ENCODE measurements around the gene REX1BD. TPM values are rescaled to one million over a fixed set of nuclear protein-coding genes. Genes with fewer than 3 reads are reported as not detected.
"Not testable (repeated sequence)": the region's sequence is repeated elsewhere in the genome, so short reads cannot be mapped to it uniquely, and the experiment has no call there.

REX1BD gene
- total RNA-seq, 1 donor from 2014 or later, result 58.9 TPM

DNA sequence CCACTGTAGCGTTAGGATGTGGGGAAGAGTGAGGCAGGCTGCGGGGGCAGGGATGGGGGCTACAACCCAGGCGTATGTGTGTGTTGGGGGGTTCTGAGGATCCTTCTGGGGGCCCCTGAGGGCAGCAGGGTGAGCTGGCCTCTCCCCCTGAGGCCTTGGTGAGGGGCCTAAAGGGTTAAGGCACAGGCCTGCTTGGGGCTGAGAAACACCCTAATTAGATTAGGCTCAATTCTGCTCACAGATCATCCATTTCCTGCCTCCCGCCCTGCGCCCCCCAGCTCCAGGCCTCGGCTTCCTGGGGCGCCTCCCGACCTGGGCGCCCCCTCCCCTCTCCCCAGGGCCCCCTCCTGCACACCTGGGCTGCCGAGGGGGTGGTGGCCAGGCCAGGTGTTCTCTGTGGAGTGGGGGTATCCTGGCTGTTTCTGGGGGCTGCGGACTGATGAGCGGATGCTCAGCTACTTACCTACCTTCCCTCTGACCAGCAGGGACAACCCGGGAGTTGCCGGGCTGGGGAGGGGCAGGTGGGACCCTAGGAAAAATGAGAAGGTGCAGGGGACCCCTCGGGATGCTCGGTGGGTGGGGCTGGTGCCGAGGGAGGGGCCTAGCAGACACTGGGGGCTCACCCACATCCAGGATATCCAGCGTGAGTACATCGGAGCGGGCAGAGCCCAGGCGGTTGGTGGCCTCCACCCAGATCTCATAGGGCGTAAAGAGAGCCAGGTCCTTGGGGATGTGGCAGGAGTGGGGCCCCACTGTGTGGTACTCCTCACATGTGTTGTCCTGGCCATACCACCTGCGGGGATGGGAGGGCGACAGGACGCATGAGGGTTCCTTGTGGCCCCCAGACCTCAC lies 9.4 kb downstream of the REX1BD start:
- no peak for DNase-seq (ENCODE audit: low spot score)
- intact Hi-C loops (cut with DNase I), result no loop called here

DNA sequence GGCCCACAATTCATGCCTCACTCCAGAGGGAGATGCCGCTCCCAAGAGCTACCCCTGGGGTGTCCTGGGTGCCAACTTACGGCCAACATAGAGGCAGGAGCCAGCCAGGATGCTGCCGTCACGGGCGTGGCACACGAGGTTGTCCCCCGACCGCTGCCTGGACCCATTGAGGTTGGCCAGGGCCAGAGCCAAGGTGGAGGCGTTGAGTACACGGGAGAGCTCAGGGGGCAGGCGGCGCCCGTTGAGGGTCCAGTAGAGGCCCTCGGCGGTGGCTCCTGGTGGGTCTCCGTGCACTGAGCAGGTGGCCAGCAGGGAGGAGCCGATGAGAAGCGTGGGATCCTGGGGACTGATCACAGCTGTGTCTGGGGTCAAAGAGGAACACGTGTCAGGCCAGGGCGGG lies 10.9 kb downstream of the REX1BD start:
- no peak for DNase-seq (ENCODE audit: low spot score)

DNA sequence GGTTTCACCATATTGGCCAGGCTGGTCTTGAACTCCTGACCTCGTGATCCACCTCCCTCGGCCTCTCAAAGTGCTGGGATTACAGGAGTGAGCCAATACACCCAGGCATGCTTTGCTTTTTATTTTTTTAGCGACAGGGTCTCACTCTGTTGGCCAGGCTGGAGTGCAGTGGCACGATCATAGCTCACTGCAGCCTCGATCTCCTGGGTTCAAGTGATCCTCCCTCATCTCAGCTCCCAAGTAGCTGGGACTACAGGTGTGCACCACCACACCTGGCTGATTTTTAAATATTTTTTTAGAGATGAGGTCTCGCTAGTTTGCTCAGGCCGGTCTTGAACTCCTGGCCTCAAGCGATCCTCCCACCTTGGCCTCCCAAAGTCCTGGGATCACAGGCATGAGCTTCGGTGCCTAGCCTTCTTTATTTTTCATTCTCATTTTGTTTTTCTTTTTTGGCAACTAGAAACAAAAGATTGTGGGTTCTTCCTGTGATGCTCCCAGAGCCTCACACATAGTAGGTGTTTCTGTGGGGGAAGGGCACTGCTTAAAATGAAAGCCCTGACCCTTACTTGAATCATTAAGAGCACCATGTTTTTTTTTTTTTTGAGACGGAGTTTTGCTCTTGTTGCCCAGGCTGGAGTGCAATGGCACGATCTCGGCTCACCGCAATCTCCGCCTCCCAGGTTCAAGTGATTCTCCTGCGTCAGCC lies 12.2 kb downstream of the REX1BD start:
- intact Hi-C loops (cut with DNase I); DNase-seq (ENCODE audit: low spot score): not testable (repeated sequence)

More for the DNA sequence above, 10.9 kb downstream of the REX1BD start:
- intact Hi-C loops (cut with DNase I), result no loop called here

DNA sequence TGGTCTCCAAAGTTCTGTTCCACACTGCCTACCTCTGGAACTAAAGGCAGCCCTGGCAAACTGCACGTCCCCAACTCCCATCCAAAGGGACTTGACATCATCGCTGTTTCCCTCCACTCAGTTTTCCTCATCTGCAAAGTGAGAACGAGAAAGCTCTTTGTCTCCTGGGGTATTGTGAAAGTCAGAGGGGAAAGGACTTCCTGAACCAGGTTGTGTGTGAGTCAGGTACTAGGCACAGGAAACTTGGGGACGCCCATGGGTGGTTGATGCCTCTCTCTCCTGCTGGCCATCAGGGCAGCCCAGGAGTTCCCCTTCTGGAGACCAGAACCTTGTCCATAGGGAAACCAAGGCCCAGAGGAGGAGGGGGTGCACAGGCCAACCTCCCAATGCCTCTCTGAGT lies 13.3 kb downstream of the REX1BD start:
- intact Hi-C loops (cut with DNase I), result no loop called here
- no peak for DNase-seq (ENCODE audit: low spot score)

DNA sequence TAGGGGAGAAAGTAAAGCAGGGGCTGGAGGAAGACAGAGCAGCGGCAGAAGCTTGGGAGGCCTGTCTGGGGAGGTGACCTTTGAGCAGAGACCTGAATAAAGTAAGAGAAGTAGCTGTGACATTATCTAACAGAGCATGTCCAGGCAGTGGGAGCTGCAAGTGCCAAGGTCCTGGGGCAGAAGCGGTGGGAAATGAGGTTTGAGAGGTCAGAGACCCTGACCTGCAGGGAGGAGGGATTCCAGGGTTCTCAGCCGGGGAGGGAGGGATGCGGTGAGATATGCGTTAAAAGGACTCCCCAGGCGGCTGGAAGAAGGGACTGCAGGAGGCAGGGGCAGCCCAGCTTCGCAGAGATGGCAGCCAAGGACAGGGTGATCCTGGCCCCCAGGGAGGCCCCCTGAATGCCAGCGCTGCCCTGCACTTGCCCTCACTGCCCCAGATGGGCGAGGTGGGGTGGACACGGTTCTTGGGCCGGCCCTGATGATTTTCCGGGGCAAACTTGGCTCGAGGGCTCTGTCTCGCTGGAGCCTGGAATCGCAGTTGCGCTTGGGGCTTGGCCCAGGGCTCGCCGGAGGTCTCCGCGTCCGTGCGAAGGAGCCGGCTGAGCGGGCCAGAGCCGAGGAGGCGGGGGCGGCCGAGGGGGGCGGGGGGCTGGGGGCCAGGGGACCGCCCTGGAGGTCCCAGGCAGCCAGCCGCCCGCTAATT lies 14.8 kb downstream of the REX1BD start:
- DNase-seq (ENCODE audit: low spot score), result no peak
- intact Hi-C loops (cut with DNase I), result no loop called here

DNA sequence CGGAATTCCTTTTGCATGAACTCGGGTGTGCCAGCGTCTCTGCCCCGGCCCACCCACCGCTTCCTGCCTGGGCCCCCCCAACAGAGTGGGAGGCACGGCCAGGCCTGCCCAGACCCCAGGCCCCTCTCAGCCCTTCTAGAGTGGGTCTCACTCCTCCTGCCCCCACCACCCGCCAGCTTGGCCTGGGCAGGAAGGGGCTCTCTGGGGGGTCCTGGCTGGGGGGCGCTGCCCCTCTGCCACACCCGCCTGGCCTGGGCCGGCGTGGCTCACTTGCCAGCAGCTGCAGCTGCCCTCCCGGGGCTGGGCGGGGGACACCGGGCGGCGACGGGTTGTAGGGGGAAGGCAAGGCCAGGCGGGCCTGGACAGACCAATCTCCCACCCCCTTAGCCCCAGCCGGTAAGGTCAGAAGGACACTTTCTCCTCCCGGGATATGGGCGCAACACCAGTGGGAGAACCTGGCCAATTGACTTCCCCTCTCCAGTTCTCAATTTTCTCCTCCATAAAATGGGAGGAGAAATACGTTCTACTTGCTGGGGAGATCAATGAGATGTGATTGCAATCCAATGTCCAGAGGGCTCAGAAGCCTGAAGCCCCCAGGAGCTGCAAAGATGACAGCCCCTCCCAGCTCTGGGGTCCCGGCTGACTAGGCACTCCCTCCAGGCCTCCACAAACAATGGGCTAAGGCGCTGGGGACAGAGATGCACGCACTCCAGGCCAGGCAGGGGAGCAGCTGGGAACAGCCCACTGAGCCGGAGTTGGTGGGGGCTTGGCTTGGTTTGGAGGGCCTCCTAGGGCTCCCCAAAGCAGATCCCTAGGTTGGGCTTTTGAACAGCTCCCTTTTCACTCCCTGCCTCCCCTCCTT lies 15.6 kb downstream of the REX1BD start:
- DNase-seq (ENCODE audit: low spot score), result no peak
- intact Hi-C loops (cut with DNase I), result no loop called here

DNA sequence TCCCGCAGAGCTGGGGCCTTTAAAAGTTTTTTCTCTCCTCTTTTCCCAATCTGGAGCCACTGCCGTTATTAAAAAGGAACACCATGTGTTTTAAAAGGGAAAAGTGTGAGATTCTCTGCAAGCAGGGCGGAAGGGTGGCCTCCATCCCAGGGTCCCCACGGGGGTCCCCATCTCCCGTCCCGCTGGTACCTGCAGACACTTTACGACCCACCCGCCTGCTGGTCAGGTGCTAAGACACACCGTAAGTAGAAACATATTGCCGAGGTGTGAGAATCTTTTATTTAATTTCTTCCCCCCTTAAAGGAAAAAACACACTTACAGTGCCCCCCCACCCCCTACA lies 16.2 kb downstream of the REX1BD start:
- no peak for DNase-seq (ENCODE audit: low spot score)
- intact Hi-C loops (cut with DNase I), result no loop called here

DNA sequence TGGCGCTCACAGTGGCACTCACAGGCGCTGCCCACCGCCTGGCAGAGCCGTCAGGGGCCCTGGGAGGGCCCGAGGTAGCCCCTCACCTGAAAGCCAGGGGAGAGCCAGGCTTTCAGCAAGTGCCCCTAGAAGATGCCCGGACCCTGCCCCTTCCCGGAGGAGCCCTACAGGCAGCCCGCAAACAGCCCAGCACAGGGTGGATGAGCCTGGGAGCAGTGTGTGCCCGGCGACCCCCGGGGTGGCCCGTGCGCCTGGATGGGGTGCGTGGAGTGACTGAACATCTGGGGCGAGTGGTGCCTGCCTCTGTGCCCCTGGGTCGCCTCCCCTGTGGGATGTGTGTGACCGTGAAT lies 16.6 kb downstream of the REX1BD start:
- no peak for DNase-seq (ENCODE audit: low spot score)
- intact Hi-C loops (cut with DNase I), result no loop called here

DNA sequence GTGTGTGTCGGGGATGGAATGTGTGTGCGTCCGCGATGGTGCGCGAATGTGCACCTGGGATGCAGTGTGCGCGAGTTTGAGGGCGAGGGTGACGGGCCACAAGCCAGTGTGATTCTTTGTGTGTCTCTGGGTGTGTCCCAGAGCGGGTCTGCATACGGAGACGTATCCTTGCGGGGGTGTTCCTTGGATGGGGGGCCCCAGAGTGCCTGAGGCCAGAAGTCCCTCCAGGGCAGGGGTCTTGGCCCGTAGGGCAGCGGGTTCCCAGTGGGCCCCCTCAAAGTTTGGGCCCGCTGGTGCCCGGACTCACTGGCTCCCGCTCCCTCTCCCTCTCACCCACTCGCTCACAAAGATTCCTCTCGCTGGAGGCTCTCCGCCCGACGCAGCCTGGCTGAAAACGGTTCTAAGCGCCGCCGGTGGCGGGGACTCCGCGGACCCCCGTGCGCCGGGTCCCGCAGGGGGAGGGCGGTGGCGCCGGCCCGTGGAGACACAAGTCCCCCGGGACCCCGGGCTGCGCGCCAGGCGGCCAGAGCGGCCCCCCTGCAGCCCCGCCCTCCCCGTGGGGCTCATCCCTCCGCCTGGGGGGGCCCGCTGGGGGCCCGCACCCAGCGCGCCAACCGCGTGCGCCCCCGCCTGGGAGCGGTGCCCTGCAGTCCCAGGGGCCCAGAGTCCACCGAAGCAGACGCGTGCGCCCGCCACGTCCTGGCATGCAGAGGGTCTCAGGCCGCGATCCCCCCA lies 17.1 kb downstream of the REX1BD start:
- intact Hi-C loops (cut with DNase I), result no loop called here
- no peak for DNase-seq (ENCODE audit: low spot score)

DNA sequence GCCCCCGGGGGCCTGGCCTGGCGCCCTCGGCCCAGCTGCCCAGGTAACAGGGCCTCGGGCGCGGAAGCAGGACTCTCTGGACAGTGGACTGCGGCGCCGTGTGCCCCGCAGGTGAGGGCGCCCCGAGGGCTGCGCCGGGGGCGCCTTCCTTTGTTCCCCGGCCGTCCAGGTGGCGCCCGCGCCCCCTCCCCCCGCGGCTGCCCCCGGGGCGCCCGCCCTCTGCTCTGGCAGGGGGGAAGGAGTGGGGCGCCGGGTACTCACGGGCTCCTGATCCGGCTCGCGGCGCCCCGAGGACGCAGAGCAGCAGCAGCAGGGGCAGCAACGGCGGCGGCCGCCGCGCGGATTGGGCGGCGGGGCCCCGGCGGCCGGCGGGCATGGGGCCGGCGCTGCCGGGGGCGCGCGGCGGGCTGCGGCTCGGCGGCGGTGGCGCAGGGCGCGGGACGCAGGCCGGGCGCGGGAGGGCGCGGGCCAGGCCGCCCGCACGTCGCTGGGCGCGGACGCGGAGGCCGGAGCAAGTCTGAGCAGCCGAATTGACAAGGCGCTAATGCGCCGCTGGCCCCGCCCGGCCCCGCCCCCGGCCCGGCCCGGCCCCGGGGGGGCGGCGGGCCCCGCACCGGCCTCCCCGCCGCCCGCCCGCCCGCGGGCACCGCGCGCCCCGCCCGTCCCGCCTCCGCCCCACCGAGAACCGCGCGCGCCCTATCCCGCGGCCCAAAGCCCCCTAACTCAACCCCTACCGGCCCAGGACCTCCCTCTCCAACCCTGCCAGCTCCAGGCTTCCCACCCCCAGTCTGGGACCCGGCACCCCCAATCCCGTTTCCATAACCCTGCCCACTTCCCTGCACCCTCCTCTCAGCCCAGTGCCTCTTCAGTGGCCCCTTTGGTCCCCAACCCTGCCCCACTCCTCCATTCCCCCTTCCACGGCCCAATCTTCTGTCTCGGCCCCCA lies 18.0 kb downstream of the REX1BD start, which contains the start of gene CRLF1:
Gene CRLF1, minus strand, starts transcription at position 519 of the 945 bp plus-strand sequence. Its CDS starts 143 bp downstream, at position 376.
- intact Hi-C loops (cut with DNase I), result no loop called here
- DNase-seq (ENCODE audit: low spot score), result no peak

DNA sequence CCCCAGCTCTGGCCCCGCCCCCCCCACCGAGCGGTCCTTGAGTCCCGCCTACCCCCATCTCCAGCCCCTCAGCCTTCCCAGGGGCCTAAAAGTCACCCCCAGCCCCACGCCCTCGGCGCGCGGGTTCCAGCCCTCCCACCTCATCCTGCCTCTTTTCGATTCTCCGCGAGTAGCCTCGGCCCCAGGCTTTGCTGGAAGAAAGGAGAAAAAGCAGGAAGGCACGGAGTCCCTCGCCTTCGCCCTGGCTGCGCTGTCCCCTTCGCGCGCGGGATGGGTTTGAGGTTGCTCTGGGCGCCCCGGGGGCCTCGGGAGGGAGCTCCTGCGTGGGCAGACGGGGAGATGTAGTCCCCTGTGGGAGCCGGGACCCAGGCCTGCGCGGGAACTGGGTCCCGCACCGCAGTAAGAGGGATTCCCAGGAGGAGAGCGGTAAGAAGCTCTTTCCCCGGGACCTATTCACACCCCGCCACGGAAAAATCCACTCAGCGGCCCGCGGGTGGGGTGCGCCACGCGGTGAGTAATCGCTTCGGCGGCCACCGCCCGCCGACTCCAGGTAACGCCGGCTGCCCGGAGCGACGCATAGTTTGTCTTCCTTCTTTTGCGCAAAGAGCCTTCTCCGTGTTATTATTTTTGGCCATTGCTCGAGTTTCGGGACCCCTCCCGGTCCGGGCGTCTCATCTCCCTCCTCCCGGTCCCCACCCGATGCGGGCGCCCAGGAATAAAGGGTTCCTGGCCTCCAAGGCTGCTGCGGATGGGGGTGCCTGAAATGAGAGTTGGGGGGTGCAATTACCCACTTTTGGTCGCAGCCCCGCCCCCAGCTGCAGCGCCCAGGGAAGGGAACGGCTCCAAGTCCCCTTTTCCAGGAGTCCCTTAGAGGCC lies 18.9 kb downstream of the REX1BD start:
- intact Hi-C loops (cut with DNase I), result no loop called here
- no peak for DNase-seq (ENCODE audit: low spot score)

DNA sequence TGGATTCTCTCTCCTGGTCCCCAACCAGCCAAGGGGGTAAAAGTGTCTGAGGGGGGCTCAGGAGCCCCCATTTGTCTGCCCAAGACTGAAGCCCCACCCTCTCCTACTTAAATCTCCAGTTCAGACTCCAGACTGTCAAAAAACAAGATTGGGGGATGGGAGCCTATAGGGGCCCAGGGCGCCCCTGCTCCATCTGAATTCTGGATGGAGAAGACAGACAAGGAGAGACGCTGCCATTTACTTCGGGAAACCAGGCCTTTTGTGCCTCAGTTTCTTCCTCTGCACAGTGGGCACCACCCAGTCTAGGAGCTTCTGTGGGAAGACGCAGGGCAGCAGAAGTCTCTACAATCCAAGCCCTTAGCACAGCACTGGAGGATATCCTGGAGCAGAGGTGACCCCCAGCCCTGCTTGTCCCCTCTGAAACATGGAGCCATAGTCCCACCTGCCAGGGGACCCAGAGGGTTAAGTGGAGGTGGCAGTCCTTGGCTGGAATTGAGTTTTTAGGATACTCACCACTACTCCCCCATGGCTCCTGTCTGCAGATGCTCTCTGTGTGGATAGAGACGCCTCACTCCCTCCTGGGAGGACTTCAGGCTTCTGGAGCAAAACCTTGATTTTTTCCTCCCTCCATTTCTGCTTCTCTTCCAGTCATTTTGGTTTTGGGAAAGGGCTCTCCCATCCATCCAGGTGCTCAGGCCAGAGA lies 19.7 kb downstream of the REX1BD start:
- intact Hi-C loops (cut with DNase I), result no loop called here
- no peak for DNase-seq (ENCODE audit: low spot score)

DNA sequence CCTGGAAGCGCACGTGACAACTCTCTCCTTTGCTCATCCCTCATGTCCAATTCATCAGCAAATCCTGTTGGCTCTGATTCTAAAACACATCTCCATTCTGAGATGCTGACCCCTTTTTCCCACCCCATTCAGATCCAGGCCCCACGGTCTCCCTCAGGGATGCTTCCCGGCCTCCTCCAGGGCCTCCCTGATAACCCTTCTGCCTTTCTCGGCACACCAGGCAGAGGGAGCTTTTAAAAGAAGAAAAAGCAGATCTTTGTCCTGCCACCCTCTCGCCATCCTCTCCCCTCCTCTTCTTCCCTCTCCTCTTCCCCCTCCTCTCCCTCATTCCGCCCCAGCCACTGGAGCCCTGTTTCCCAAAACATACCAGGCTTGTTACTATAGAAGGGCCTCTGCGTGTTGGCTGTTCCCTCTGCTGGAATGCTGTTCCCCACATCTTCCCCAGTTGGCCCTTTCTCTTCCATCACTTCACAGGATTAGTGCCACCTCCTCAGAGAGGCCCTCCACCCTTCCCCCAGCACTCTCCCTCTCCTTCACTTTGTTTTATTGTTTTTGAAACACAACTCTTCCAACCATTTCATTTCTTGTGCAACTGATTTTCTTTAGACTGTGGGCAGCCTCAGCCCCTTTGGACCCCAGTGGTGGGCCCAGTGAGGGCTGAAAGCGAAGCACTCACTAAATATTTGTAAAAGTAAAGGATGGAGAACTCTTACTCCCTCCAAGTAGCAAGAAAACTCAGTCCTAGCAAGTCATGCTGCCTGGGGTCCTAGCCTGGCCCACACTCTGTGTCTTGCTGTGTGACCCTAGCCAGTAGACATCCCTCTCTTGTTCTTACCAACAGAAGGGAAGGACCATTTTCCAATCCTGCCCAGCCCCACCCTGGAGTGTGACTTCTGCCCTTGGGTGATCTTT lies 20.5 kb downstream of the REX1BD start:
- no peak for DNase-seq (ENCODE audit: low spot score)
- intact Hi-C loops (cut with DNase I), result no loop called here

DNA sequence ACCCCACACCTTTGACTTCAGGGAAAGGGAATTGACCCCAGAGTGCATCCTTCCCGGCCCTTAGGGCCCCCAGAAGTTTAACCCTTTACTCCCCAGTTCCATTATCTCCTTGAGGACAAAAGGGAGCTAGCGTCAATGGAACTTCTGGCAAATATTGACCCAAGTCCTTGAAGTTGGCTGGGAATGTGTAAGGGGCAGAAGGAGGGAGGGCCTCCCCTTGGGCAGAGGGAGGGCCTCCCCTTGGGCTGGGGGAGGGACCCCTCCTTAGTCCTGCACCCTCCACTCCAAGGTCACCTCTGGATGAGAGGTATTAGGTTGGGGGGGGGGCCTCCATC lies 21.1 kb downstream of the REX1BD start:
- no peak for DNase-seq (ENCODE audit: low spot score)
- intact Hi-C loops (cut with DNase I), result no loop called here

DNA sequence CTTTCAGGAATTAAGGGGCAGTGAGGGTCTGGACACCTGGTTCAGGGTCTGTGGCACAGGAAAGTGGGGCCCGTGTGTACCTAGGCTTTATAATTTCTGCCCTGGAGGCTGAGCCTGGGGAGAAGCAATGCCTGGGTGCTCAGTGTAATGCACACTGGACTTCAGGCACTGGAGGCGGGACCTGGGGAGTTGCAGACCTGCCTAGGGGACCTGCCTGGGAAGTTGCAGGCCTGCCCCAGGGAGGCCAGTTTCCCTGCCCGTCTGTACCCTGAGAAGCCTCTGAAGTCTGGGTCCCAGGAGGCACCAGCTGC lies 21.6 kb downstream of the REX1BD start:
- DNase-seq (ENCODE audit: low spot score), result no peak
- intact Hi-C loops (cut with DNase I), result no loop called here

Measured in cardiac septum (tissue), 1 donor.